Measurements from ENCODE around the gene FNIP2.

DNA sequence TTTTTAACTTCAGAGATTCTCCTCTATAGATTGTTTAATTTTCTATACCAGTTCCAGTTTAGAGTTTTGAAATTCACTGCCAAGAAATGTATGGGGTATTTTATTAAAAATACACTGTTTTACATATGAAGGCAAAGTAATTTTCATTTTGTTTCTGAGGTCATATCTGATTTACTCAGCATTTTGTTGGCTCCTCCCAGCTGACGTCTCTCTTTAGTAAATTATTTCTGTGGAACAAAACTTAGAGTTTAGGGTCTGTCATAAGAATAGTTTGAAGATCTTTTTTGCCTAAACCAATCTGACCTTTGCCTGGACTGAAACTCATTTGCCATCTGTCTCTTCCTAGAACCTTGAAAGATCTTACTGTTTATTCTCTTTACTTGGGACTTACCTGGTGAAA lies 16.9 kb downstream of the FNIP2 start:
- TF ChIP-seq, protein P1, sequence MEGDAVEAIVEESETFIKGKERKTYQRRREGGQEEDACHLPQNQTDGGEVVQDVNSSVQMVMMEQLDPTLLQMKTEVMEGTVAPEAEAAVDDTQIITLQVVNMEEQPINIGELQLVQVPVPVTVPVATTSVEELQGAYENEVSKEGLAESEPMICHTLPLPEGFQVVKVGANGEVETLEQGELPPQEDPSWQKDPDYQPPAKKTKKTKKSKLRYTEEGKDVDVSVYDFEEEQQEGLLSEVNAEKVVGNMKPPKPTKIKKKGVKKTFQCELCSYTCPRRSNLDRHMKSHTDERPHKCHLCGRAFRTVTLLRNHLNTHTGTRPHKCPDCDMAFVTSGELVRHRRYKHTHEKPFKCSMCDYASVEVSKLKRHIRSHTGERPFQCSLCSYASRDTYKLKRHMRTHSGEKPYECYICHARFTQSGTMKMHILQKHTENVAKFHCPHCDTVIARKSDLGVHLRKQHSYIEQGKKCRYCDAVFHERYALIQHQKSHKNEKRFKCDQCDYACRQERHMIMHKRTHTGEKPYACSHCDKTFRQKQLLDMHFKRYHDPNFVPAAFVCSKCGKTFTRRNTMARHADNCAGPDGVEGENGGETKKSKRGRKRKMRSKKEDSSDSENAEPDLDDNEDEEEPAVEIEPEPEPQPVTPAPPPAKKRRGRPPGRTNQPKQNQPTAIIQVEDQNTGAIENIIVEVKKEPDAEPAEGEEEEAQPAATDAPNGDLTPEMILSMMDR (IDR thresholded peaks at IDR 0.05; ENCODE audit: poor library complexity, severe bottlenecking): no peak
- TF ChIP-seq TAF1 (IDR thresholded peaks at IDR 0.05; ENCODE audit: low read depth): no peak

Data from neural cell (in vitro differentiated cells).